NT2/D1 (cell line): ENCODE data around the gene EML6.
"Not testable (repeated sequence)": the region's sequence is repeated elsewhere in the genome, so short reads cannot be mapped to it uniquely, and the experiment has no call there.

Source experiments
- DNase-seq: peaks from one replicate; pipeline ENCODE4 v3.0.0-alpha.2; 2011; ENCODE audit warnings: low read depth, low spot score
- H3K27me3 ChIP-seq: 2 replicates; pipeline ENCODE4 v1.6.0; 2011; ENCODE audit warnings: mild to moderate bottlenecking; ENCODE audit not compliant: insufficient read length, insufficient read depth
- H3K36me3 ChIP-seq: 2 replicates; pipeline ENCODE4 v1.6.1; 2011; ENCODE audit warnings: mild to moderate bottlenecking, low read length, mixed read lengths; ENCODE audit not compliant: insufficient read depth, insufficient read length
- H3K4me1 ChIP-seq: 2 replicates; pipeline ENCODE4 v1.5.1; 2011; ENCODE audit not compliant: insufficient read depth, insufficient read length
- H3K4me3 ChIP-seq: 2 replicates; pipeline ENCODE4 v1.5.1; 2011; ENCODE audit warnings: low read depth; ENCODE audit not compliant: insufficient read length
- H3K9ac ChIP-seq: 2 replicates; pipeline ENCODE4 v1.6.0; 2011; ENCODE audit warnings: low read depth; ENCODE audit not compliant: insufficient read length
- H3K9me3 ChIP-seq: 2 replicates; pipeline ENCODE4 v1.5.1; 2011; ENCODE audit warnings: mild to moderate bottlenecking, low read length; ENCODE audit not compliant: insufficient read depth
- SUZ12 ChIP-seq: IDR thresholded peaks from 2 replicates; pipeline ENCODE4 v1.6.1; 2011; ENCODE audit not compliant: insufficient read length, insufficient read depth; ENCODE audit errors: extremely low read depth
- YY1 ChIP-seq: IDR thresholded peaks from 2 replicates; pipeline ENCODE4 v1.6.1; 2011; ENCODE audit not compliant: insufficient read length, insufficient read depth
- ZNF274 ChIP-seq: IDR thresholded peaks from 2 replicates; pipeline ENCODE4 v1.6.1; 2011; ENCODE audit warnings: mild to moderate bottlenecking, low read depth, low read length

EML6 gene

DNA sequence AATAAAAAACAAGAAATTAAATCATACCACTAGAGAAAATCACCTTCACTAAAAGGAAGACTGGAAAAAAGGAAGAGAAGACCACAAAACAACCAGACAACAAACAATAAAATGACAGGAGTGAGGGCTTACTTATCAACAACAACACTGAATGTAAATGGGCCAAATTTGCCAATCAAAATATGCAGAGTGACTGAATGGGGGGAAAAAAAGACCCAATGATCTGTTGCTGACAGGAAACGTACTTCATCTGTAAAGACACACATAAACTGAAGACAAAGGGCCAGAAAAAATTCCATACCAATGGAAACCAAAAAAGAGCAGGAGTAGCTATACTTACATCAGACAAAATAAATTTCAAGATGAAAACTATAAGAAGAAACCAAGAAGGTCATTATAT lies 25.5 kb upstream of the EML6 start:
- no peak for DNase-seq
- Histone ChIP-seq H3K27me3 (no peaks in the 10 kb centered on the region), H3K4me1 (no peaks in the 10 kb centered on the region), H3K9ac (no peak overlapping the region), H3K36me3 (no peaks in the 10 kb centered on the region), H3K4me3 (no peak overlapping the region), H3K9me3 (no peaks in the 10 kb centered on the region; the same call in 1 of the 2 replicates)
- TF ChIP-seq ZNF274 (no peak), YY1 (no peak), SUZ12 (no peak)

DNA sequence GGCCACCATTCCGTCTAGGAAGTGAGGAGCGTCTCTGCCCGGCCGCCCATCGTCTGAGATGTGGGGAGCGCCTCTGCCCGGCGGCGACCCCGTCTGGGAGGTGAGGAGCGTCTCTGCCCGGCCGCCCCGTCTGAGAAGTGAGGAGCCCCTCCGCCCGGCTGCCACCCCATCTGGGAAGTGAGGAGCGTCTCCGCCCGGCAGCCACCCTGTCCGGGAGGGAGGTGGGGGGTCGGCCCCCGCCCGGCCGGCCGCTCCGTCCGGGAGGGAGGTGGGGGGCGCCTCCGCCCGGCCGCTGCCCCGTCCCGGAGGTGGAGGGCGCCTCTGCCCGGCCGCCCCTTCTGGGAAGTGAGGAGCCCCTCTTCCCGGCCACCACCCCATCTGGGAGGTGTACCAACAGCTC lies 24.5 kb upstream of the EML6 start:
- H3K9ac ChIP-seq, H3K36me3 ChIP-seq, H3K9me3 ChIP-seq, H3K4me1 ChIP-seq, DNase-seq, H3K27me3 ChIP-seq, H3K4me3 ChIP-seq: not testable (repeated sequence)

DNA sequence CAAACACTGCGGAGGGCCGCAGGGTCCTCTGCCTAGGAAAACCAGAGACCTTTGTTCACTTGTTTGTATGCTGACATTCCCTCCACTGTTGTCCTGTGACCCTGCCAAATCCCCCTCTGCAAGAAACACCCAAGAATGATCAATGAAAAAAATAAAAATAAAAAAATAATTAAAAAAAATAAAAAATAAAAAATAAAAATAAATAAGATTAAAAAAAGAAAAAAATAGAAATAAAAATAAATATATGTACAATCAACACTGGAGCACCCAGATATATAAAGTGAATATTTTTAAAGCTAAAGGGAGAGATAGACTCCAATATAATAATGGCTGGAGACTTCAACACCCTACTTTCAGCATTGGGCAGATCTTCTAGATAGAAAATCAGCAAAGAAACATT lies 23.8 kb upstream of the EML6 start:
- no peaks in the 10 kb centered on the region for H3K4me1 ChIP-seq
- DNase-seq = no peak
- no peaks in the 10 kb centered on the region for H3K27me3 ChIP-seq
- H3K9me3 ChIP-seq = no peaks in the 10 kb centered on the region; the same call in 1 of the 2 replicates
- TF ChIP-seq ZNF274 (no peak), YY1 (no peak), SUZ12 (no peak)
- no peaks in the 10 kb centered on the region for H3K36me3 ChIP-seq
- H3K4me3 ChIP-seq = no peak overlapping the region
- H3K9ac ChIP-seq = no peak overlapping the region

DNA sequence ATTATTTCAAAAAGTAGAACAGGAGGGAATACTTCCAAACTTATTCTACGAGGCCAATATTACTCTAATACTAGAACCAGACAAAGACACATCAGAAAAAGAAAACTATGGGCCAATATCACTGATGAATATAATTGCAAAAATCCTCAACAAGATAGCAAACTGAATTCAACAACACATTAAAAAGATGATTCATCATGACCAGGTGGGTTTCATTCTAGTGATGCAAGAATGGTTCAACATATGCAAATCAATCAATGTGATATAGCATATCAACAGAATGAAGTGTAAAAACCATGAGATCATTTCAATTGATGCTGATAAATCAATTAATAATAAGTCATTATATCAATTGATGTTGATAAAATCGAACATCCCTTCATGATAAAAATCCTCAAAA lies 22.4 kb upstream of the EML6 start:
- H3K36me3 ChIP-seq = no peaks in the 10 kb centered on the region
- TF ChIP-seq ZNF274 (no peak), YY1 (no peak), SUZ12 (no peak)
- H3K4me3 ChIP-seq = no peak overlapping the region

DNA sequence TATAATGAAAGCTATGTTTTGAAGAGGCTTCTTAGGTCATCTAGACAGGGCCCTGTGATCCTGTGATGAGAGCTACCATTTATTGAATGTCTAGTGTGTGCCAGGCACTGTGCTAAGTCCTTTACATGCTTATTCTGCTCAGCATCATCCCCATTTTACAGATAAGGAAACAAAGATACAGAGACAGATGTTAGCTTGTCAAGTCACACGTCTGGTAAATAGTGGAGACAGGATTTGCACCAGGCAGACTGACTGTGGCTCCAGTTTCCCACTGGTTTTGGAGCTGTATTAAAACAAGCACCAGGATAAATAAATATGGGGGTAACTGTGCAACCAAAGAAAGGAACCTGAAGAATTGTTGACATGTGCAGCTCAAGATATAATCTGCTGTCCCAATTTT lies 19.2 kb upstream of the EML6 start:
- TF ChIP-seq YY1 (no peak), SUZ12 (no peak)
- H3K4me3 ChIP-seq = no peak overlapping the region
- H3K36me3 ChIP-seq = no peaks in the 10 kb centered on the region
- H3K9me3 ChIP-seq = no peaks in the 10 kb centered on the region
- H3K4me1 ChIP-seq = peaks cover 2% of the 10 kb centered on the region
- H3K9ac ChIP-seq = no peak overlapping the region
- no peak for DNase-seq
- no peaks in the 10 kb centered on the region for H3K27me3 ChIP-seq

More for the DNA sequence above, 22.4 kb upstream of the EML6 start:
- H3K9ac ChIP-seq = no peak overlapping the region
- H3K9me3 ChIP-seq = no peaks in the 10 kb centered on the region; the same call in 1 of the 2 replicates
- H3K27me3 ChIP-seq = no peaks in the 10 kb centered on the region
- H3K4me1 ChIP-seq = no peaks in the 10 kb centered on the region
- DNase-seq = no peak

DNA sequence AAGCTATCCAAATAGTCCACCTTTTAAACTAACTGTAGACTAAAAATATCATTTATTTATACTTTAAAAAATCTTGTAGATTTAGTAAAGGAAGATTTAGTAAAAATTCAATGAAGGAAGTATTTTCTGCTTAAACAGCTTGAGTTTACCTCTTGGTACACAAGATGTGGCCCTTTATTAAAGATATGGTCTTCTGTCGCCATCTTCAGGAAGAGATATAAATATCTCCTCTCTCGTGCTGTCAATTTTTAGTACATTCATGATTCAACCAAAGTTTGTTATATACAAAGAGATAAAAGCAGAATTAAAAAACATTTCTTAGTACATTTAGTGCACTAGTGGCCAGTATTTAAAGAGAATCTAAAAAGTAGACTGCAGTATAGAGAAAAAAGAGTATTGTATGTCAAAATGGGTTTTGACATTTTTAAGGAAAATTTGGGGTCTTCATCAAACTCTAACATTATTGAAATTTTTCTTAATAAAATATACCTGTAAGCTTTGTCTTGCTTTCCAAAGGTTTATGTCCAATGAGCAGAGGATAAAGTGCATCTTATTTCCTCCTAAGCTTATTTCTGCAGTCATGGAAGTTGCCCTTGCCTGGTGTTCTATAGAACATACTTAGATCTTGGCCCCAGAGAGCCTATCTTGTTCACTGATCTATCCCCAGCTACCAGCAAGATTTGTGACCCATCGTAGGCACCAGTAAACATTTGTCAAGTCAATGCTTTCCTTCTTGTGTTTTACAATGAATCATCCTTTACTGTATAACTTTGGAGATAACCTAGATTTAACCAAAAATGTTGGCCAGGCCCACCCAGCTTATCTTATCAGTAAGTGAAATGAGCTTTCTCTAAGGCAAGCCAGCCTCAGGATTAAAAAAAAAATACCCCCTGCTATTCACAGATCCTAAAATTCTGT lies 18.5 kb upstream of the EML6 start:
- Histone ChIP-seq H3K4me1 (peaks cover 2% of the 10 kb centered on the region), H3K9me3 (no peaks in the 10 kb centered on the region), H3K9ac (no peak overlapping the region), H3K4me3 (no peak overlapping the region), H3K27me3 (no peaks in the 10 kb centered on the region), H3K36me3 (no peaks in the 10 kb centered on the region)
- TF ChIP-seq YY1 = no peak
- TF ChIP-seq SUZ12 = no peak
- no peak for TF ChIP-seq ZNF274
- DNase-seq = no peak

DNA sequence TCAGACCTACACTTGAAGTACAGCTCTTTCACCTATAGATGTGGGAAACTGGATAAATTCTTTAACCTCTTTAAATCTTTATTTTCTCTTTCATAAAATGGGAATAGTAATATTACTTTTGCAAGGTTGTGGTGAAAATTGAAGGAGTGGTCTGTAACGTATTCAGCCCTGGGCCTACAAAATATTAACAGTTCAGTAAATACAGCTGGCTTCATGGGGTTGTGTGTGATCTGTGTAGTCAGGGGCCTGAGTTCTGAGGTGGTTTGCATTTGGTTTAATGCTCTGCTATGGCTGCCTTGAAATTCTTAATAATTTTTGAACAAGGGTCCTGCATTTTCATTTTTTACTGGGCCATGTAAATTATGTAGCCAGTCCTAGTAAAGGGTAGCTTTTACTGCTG lies 16.8 kb upstream of the EML6 start:
- no peak for DNase-seq
- Histone ChIP-seq H3K9me3 (no peaks in the 10 kb centered on the region), H3K36me3 (no peaks in the 10 kb centered on the region), H3K4me3 (no peak overlapping the region), H3K4me1 (peaks cover 2% of the 10 kb centered on the region), H3K9ac (no peak overlapping the region), H3K27me3 (no peaks in the 10 kb centered on the region)
- TF ChIP-seq YY1 (no peak), ZNF274 (no peak), SUZ12 (no peak)
